Lung (tissue), 12 donors: ENCODE results near the gene SIL1. TPM values are rescaled to one million over a fixed set of nuclear protein-coding genes. Genes with fewer than 3 reads are reported as not detected.
A peak's percentile ranks its signal among the peaks of the same experiment; 100 is the strongest.

Experiments used
- ATAC-seq: fragments of 200-7000 bp; cut with Tn5 transposase; one replicate; pipeline ENCODE4 v1.9.1; 2020; ENCODE audit warnings: moderate number of reproducible peaks; ENCODE audit not compliant: insufficient read depth, low FRiP score
- DNase-seq, 3 donors: peaks; one replicate each; pipeline ENCODE4 v3.0.0-alpha.2; 2013 to 2017
- H3K27ac ChIP-seq, 2 donors: one replicate each; pipeline ENCODE4 v1.5.1; 2013; ENCODE audit warnings: mild to moderate bottlenecking in 2 of 2, moderate library complexity in 2 of 2, control low read depth in 1 of 2, inconsistent platforms in 1 of 2, low read depth in 1 of 2, low read length in 1 of 2
- H3K27me3 ChIP-seq, 3 donors: one replicate each; pipeline ENCODE4 v1.5.1; 2013; ENCODE audit warnings: low read length in 2 of 3; ENCODE audit not compliant: control insufficient read depth in 3 of 3, insufficient read depth in 3 of 3
- H3K36me3 ChIP-seq, 4 donors: one replicate each; pipeline ENCODE4 v1.5.1; 2013; ENCODE audit warnings: low read length in 4 of 4, mild to moderate bottlenecking in 1 of 4, moderate library complexity in 1 of 4; ENCODE audit not compliant: control insufficient read depth in 4 of 4, insufficient read depth in 4 of 4
- H3K4me1 ChIP-seq, 5 donors: one replicate each; pipeline ENCODE4 v1.5.1; 2013; ENCODE audit warnings: low read length in 5 of 5, mild to moderate bottlenecking in 2 of 5, moderate library complexity in 1 of 5; ENCODE audit not compliant: control insufficient read depth in 5 of 5, insufficient read depth in 5 of 5
- H3K4me3 ChIP-seq: one replicate; pipeline ENCODE4 v1.5.1; 2013; ENCODE audit warnings: mild to moderate bottlenecking, control low read depth, moderate library complexity
- H3K9ac ChIP-seq, 2 donors: one replicate each; pipeline ENCODE4 v1.5.1; 2013; ENCODE audit warnings: low read length in 2 of 2, control low read depth in 1 of 2; ENCODE audit not compliant: insufficient read depth in 1 of 2
- H3K9me3 ChIP-seq, 4 donors: one replicate each; pipeline ENCODE4 v1.5.1; 2013; ENCODE audit warnings: low read length in 3 of 4, mild to moderate bottlenecking in 1 of 4, moderate library complexity in 1 of 4; ENCODE audit not compliant: control insufficient read depth in 4 of 4, insufficient read depth in 3 of 4
- WGBS, 2 donors: extraction: QIAGEN DNeasy Blood & Tissue Kit; methylation state at CpG; one replicate each; pipeline ENCODE4 v1.1.7; 2013; 5-methylcytosine and 5-hydroxymethylcytosine counted together
- polyA plus RNA-seq, 2 donors: library from polyadenylated mRNA; stranded (reverse); fragments of 200-250 nt; gene quantifications; one replicate each; pipeline ENCODE4 v1.2.1, GENCODE V29; 2013
- total RNA-seq, 2 donors: library from RNA; depleted of rRNA in 1 of 2; stranded (reverse); fragments of >200 nt in 1 of 2; gene quantifications; one replicate each; pipeline ENCODE4 v1.2.1, GENCODE V29; 2014 to 2021
- TF ChIP-seq, protein P1 (sequence below): IDR thresholded peaks from 2 replicates; pipeline ENCODE4 v1.5.1; 2012; ENCODE audit warnings: mild to moderate bottlenecking; ENCODE audit errors: control extremely low read depth, extremely low read depth
- donor health status: control.
- donor health status: control.
- donor health status: Bipolar disorder and iron deficiency.
- donor health status: healthy.
- donor health status: DM: yes; HTN: yes; CAD: no.

SIL1 gene
- total and polyA plus RNA-seq, 4 donors, result 38.5 to 109 (median 78.4) TPM

DNA sequence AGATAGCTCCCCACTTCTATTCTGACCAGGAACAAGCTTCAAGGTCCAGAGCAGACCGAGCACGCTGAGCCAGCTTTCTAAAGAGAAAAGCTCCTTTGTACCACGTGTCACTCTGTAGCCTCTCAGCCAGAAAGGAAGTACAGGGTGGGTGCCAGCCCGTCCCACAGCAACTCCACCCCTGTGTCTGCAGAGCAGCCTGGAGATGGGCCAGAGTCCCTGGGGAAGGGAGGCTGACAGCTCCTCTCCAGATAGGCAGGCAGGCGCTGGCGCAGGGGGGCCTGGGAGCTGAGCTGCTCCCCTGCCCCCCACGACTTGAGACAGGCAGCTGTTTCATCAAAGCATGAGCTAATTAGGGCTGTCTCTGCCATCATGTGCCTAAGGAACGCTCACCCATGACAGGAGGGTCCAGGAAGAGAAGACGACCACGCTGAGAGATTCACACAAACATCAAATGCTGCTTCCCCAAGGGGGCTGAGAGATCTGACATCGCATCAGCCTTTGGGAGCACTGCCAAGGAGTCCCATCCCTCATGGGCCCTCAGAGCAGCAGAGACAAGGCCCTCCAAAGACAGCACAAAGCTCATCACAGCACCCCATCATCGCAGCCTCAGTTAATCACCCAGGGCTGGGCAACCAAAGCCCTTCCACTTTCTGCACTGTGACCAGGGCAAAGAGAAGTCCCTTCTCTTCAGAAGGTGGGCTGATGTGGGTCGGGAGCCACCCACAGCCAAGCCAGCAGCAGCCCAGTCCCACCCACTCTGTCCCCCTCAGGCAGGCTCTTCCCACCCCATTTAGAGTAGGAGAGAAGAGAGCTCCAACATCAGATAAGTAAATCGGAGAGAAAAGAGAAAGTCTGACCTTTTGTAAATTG is 244.5 kb downstream of the SIL1 start:
- Histone ChIP-seq H3K4me1 (peaks cover 7 to 73% (median 46%) of the 10 kb centered on the region in 5 donors), H3K9ac (peak overlapping the region in 1 of 2 donors; percentile 77), H3K9me3 (no peaks in the 10 kb centered on the region), H3K4me3 (no peak overlapping the region), H3K27me3 (no peaks in the 10 kb centered on the region), H3K36me3 (peaks cover 0 to 3% (median 0%) of the 10 kb centered on the region in 4 donors), H3K27ac (peak overlapping the region; percentile 53 to 55)
- ATAC-seq (peak; percentile 62), DNase-seq (peak; percentile 97 to 98 (median 97))
- TF ChIP-seq, protein P1, sequence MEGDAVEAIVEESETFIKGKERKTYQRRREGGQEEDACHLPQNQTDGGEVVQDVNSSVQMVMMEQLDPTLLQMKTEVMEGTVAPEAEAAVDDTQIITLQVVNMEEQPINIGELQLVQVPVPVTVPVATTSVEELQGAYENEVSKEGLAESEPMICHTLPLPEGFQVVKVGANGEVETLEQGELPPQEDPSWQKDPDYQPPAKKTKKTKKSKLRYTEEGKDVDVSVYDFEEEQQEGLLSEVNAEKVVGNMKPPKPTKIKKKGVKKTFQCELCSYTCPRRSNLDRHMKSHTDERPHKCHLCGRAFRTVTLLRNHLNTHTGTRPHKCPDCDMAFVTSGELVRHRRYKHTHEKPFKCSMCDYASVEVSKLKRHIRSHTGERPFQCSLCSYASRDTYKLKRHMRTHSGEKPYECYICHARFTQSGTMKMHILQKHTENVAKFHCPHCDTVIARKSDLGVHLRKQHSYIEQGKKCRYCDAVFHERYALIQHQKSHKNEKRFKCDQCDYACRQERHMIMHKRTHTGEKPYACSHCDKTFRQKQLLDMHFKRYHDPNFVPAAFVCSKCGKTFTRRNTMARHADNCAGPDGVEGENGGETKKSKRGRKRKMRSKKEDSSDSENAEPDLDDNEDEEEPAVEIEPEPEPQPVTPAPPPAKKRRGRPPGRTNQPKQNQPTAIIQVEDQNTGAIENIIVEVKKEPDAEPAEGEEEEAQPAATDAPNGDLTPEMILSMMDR, result no peak
- WGBS, 2 donors, result 28% methylated on average over 14 of the region's 14 CpGs

DNA sequence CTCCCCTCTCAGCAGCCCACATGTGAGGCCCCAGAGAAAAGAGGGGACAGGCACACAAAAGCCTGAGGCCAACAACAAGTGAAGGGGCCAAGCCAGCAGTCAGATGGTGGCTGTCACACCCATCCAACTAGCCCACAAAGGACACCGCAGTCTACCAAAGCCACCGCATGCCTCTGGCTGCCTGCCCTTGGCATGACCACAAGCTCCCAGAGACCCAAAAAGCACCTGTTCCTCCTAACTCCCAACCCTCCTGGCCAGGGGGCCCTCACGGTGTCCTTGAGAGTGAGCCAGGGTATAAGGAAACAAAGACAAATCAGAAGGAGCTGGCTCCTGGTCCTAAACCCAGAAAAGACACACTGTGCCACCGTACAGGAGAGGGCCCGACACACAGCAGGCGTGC is 245.2 kb downstream of the SIL1 start:
- peaks cover 0 to 3% (median 1%) of the 10 kb centered on the region in 4 donors for H3K36me3 ChIP-seq
- no peak for ATAC-seq
- H3K27ac ChIP-seq, result peak overlapping the region; percentile 53 to 55
- H3K27me3 ChIP-seq, result no peaks in the 10 kb centered on the region
- no peak for DNase-seq
- H3K4me1 ChIP-seq, result peaks cover 7 to 80% (median 48%) of the 10 kb centered on the region in 5 donors
- H3K4me3 ChIP-seq, result no peak overlapping the region
- no peaks in the 10 kb centered on the region for H3K9me3 ChIP-seq
- TF ChIP-seq, protein P1, result no peak
- 11 to 19% methylated on average over 6 of the region's 6 CpGs for whole genome bisulfite sequencing, 2 donors
- peak overlapping the region in 1 of 2 donors; percentile 77 for H3K9ac ChIP-seq

DNA sequence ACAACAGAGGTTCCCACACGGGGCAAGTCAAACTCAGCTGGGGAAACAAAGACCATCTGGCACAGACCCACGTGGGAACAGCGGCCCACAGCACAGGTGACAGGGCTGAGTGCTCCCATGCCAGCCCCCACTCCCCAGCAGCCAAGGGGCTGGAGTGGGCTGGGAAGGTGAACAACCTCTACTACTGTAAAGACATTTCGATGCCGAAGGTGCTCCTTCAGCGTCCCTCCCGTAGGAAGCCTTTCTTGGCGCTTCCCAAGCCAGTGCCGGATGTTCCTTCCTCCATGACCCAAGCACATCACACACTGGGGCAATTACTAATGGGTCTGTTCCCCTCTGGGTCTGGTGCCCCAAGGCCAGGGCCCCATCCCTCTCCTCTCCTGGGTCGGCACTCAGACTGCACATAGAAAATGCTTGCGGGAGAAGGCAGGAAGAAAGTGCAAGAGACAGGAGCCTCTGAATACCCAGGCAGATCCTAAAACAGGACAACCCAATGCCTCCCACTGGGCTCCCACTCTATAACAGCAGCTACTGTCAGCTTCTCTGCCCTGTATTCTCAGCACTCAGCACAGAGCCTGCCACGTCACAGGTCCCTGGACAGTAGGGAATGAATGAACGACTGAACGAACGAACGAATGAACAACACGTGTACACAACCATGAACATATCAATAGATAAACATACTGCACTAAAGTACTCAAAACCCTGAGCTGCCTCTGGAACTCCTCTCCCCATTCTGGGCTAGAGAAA is 246.0 kb downstream of the SIL1 start:
- WGBS, 2 donors, result 86 to 93% methylated on average over 17 of the region's 17 CpGs
- DNase-seq, result no peak

More for the DNA sequence above, 246.0 kb downstream of the SIL1 start:
- peak overlapping the region; percentile 15 to 55 for H3K27ac ChIP-seq
- no peaks in the 10 kb centered on the region for H3K9me3 ChIP-seq
- H3K9ac ChIP-seq, result peak overlapping the region in 1 of 2 donors; percentile 77
- H3K27me3 ChIP-seq, result no peaks in the 10 kb centered on the region
- TF ChIP-seq, protein P1, result no peak
- H3K4me1 ChIP-seq, result peaks cover 7 to 81% (median 48%) of the 10 kb centered on the region in 5 donors
- ATAC-seq, result no peak
- peaks cover 0 to 9% (median 7%) of the 10 kb centered on the region in 4 donors for H3K36me3 ChIP-seq
- H3K4me3 ChIP-seq, result no peak overlapping the region
